ENCODE data around the gene UBN2.

Gene UBN2

DNA sequence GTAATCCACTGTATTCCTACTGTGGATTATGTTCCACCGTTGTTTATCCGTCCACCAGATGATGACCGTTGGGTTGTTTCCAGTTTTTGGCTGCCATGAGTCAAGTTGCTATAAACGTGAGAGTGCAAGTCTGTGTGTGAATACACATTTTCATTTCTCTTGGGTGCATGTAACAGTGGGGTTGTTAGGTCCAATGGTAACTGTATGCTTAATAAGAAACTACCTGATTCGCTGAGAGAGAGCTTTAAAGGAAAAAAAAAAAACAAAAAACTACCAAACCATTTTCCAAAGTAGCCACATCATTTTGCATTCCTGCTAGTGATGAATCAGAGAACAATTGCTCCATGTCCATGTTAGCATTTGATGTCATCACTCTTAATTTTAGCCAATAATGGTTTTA, 15.9 kb downstream of the UBN2 start:
- Histone ChIP-seq H4K20me1 (ENCODE audit: insufficient read depth, low read length) (no peaks in the 10 kb centered on the region), H3K4me3 (ENCODE audit: low read depth, low read length, poor library complexity, severe bottlenecking) (no peak overlapping the region), H3K4me1 (ENCODE audit: insufficient read depth, low read length, severe bottlenecking) (no peaks in the 10 kb centered on the region), H3K9me3 (ENCODE audit: low read length) (no peaks in the 10 kb centered on the region), H3F3A (ENCODE audit: insufficient read depth, low read length) (no peaks in the 10 kb centered on the region), H3K9ac (ENCODE audit: low read length) (no peak overlapping the region), H3K27ac (ENCODE audit: low read depth, low read length, poor library complexity, severe bottlenecking) (no peak overlapping the region), H3K4me2 (ENCODE audit: low read length) (no peak overlapping the region), H2AFZ (ENCODE audit: low read length) (no peak overlapping the region), H3K36me3 (ENCODE audit: insufficient read depth, low read length) (peaks cover 49% of the 10 kb centered on the region), H3K9me2 (ENCODE audit: low read depth, low read length) (no peaks in the 10 kb centered on the region), H3K27me3 (ENCODE audit: insufficient read depth, low read length) (no peaks in the 10 kb centered on the region), H3K79me2 (ENCODE audit: insufficient read depth, low read length) (no peaks in the 10 kb centered on the region)
- TF ChIP-seq EZH2 (IDR thresholded peaks at IDR 0.05; ENCODE audit: borderline replicate concordance, low read length) (no peak), CTCF (IDR thresholded peaks at IDR 0.05; ENCODE audit: low read length) (no peak)

- no peaks in the 10 kb centered on the region; the same call in 1 of the 2 replicates for H4K20me1 ChIP-seq (ENCODE audit: insufficient read depth, low read length)
- H3K4me2 ChIP-seq (ENCODE audit: low read length) = no peak overlapping the region
- no peak overlapping the region for H2AFZ ChIP-seq (ENCODE audit: low read length)
- TF ChIP-seq EZH2 (IDR thresholded peaks at IDR 0.05; ENCODE audit: borderline replicate concordance, low read length) = no peak
- no peak for TF ChIP-seq CTCF (IDR thresholded peaks at IDR 0.05; ENCODE audit: low read length)
- no peaks in the 10 kb centered on the region for H3K4me1 ChIP-seq (ENCODE audit: insufficient read depth, low read length, severe bottlenecking)
- H3K27ac ChIP-seq (ENCODE audit: low read depth, low read length, poor library complexity, severe bottlenecking) = no peak overlapping the region
- H3K27me3 ChIP-seq (ENCODE audit: insufficient read depth, low read length) = no peaks in the 10 kb centered on the region
- no peaks in the 10 kb centered on the region for H3F3A ChIP-seq (ENCODE audit: insufficient read depth, low read length)
- H3K36me3 ChIP-seq (ENCODE audit: insufficient read depth, low read length) = peaks cover 60% of the 10 kb centered on the region
- H3K9ac ChIP-seq (ENCODE audit: low read length) = no peak overlapping the region
- H3K9me3 ChIP-seq (ENCODE audit: low read length) = no peaks in the 10 kb centered on the region
- H3K9me2 ChIP-seq (ENCODE audit: low read depth, low read length) = no peaks in the 10 kb centered on the region
- no peak overlapping the region for H3K4me3 ChIP-seq (ENCODE audit: low read depth, low read length, poor library complexity, severe bottlenecking)
- no peaks in the 10 kb centered on the region for H3K79me2 ChIP-seq (ENCODE audit: insufficient read depth, low read length)
Measured at GRCh38 chr7:139249179-139249810, 18.3 kb downstream of the UBN2 start.

DNA sequence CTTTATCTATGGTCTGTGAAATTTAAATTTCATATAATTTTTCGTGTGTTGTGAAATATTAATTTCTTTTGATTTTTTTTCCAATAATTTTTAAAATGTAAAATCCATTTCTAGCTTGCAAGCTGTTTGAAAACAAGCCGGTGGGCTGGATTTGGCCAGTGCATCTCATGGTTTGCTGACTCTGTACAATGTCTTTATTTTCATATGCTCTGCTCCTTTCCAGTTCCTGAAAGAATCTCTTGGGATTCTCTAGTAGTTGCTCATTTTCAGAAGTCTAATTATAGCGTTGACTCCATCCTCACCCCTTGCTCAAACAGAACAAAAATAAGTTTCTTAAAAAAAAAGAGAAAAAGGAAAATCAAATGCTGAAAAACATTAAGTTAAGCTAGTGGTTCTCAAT, 21.4 kb downstream of the UBN2 start:
- no peak overlapping the region for H3K4me2 ChIP-seq (ENCODE audit: low read length)
- H3K79me2 ChIP-seq (ENCODE audit: insufficient read depth, low read length) = no peaks in the 10 kb centered on the region
- no peak overlapping the region for H2AFZ ChIP-seq (ENCODE audit: low read length)
- H3K9ac ChIP-seq (ENCODE audit: low read length) = no peak overlapping the region
- H3K27me3 ChIP-seq (ENCODE audit: insufficient read depth, low read length) = no peaks in the 10 kb centered on the region
- no peaks in the 10 kb centered on the region for H3K9me2 ChIP-seq (ENCODE audit: low read depth, low read length)
- no peaks in the 10 kb centered on the region for H3F3A ChIP-seq (ENCODE audit: insufficient read depth, low read length)
- no peaks in the 10 kb centered on the region for H3K4me1 ChIP-seq (ENCODE audit: insufficient read depth, low read length, severe bottlenecking)
- no peaks in the 10 kb centered on the region for H3K9me3 ChIP-seq (ENCODE audit: low read length)
- no peaks in the 10 kb centered on the region; the same call in 1 of the 2 replicates for H4K20me1 ChIP-seq (ENCODE audit: insufficient read depth, low read length)
- H3K27ac ChIP-seq (ENCODE audit: low read depth, low read length, poor library complexity, severe bottlenecking) = no peak overlapping the region
- TF ChIP-seq EZH2 (IDR thresholded peaks at IDR 0.05; ENCODE audit: borderline replicate concordance, low read length) (no peak), CTCF (IDR thresholded peaks at IDR 0.05; ENCODE audit: low read length) (no peak)
- H3K36me3 ChIP-seq (ENCODE audit: insufficient read depth, low read length) = peaks cover 60% of the 10 kb centered on the region
- H3K4me3 ChIP-seq (ENCODE audit: low read depth, low read length, poor library complexity, severe bottlenecking) = no peak overlapping the region

Data from OCI-LY1 (cell line).